Measurements from ENCODE around the gene CLTA.

GRCh38 chr9:36170531-36170930 lies 20.2 kb upstream of the CLTA start:
- TF ChIP-seq CTCF (IDR thresholded peaks at IDR 0.05 in 2 of 3, conservative IDR thresholded peaks at IDR 0.05 in 1 of 3; ENCODE audit: control insufficient read depth in 2 of 3, extremely low read depth in 1 of 3, insufficient read depth in 1 of 3, low read depth in 3 of 3, low read length in 3 of 3): no peak
- TF ChIP-seq HDGF (IDR thresholded peaks at IDR 0.05): no peak
- TF ChIP-seq KLF5 (IDR thresholded peaks at IDR 0.05; ENCODE audit: partially characterized antibody): no peak
- no peak for TF ChIP-seq CBX5 (IDR thresholded peaks at IDR 0.05; ENCODE audit: low read depth)
- no peak for TF ChIP-seq CHD2 (IDR thresholded peaks at IDR 0.05; ENCODE audit: borderline replicate concordance, low read depth, low read length)
- TF ChIP-seq EP300 (IDR thresholded peaks at IDR 0.05; ENCODE audit: borderline replicate concordance in 1 of 2, control insufficient read depth in 1 of 2, low read depth in 2 of 2, low read length in 2 of 2): no peak
- no peak for TF ChIP-seq CEBPB (IDR thresholded peaks at IDR 0.05; ENCODE audit: borderline replicate concordance in 1 of 2, low read depth in 2 of 2, low read length in 2 of 2)
- TF ChIP-seq RUNX3 (IDR thresholded peaks at IDR 0.05; ENCODE audit: low read length): no peak
- TF ChIP-seq RB1 (IDR thresholded peaks at IDR 0.05; ENCODE audit: borderline replicate concordance): no peak
- no peak for TF ChIP-seq BCL11A (IDR thresholded peaks at IDR 0.05; ENCODE audit: low read depth, low read length)
